ENCODE data around the gene RGS7. TPM values are rescaled to one million over a fixed set of nuclear protein-coding genes. Genes with fewer than 3 reads are reported as not detected.

The RGS7 gene
- total RNA-seq, 1 experiment from 2014 or later, result 1.5 TPM

DNA sequence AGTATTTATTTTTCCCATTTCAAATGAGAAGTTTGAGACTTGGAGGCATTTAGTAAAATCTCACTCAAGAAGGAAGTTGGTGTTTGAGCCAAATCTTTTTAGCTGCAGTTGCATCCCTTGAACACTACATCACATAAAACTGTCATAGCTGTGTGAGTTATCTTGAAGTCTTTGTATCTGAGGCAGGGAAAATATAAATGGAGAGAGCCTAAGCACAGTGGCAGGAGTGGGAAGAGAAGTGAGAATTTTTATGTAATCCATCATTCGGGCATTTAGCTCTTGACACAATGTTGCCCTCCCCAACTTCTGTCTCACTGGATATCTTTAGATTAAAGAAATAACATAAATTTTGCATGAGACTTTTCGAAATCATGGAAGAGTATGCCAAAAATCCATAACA lies 509.7 kb downstream of the RGS7 start:
- Histone ChIP-seq H3K4me1 (ENCODE audit: insufficient read depth, low read length) (no peaks in the 10 kb centered on the region), H2BK15ac (ENCODE audit: low read depth, low read length) (no peak overlapping the region), H4K5ac (ENCODE audit: insufficient read length, low read depth, low read length) (no peak overlapping the region), H4K8ac (replicated peaks; ENCODE audit: insufficient read length, low read depth, low read length) (no peak overlapping the region), H2AK5ac (ENCODE audit: insufficient read length, low read length) (no peak overlapping the region), H3T11ph (ENCODE audit: low read length) (no peak overlapping the region), H2AFZ (ENCODE audit: low read length) (no peak overlapping the region), H3K4me2 (ENCODE audit: insufficient read depth, insufficient read length, low read length) (no peak overlapping the region), H4K20me1 (ENCODE audit: control insufficient read depth, insufficient read depth, insufficient read length) (no peaks in the 10 kb centered on the region), H3K4ac (ENCODE audit: low read depth, low read length) (no peak overlapping the region), H3K18ac (ENCODE audit: insufficient read length, low read depth, low read length) (no peak overlapping the region), H2BK12ac (ENCODE audit: insufficient read length, low read depth, low read length) (no peak overlapping the region), H3K27ac (ENCODE audit: insufficient read length, low read depth, low read length) (no peak overlapping the region), H3K79me2 (ENCODE audit: insufficient read depth, low read length) (no peaks in the 10 kb centered on the region), H3K79me1 (ENCODE audit: insufficient read depth, low read depth, low read length, poor library complexity, severe bottlenecking) (no peaks in the 10 kb centered on the region), H3K23me2 (ENCODE audit: insufficient read length, low read depth, low read length, poor library complexity, severe bottlenecking) (no peaks in the 10 kb centered on the region), H4K91ac (ENCODE audit: insufficient read length, low read depth, low read length) (no peak overlapping the region), H2BK5ac (ENCODE audit: insufficient read length, low read length) (no peak overlapping the region), H2BK120ac (ENCODE audit: low read depth, low read length, poor library complexity, severe bottlenecking) (no peak overlapping the region), H3K9me3 (ENCODE audit: control insufficient read depth, low read depth, low read length) (no peaks in the 10 kb centered on the region), H3K27me3 (ENCODE audit: insufficient read depth, low read length) (no peaks in the 10 kb centered on the region), H3K9ac (ENCODE audit: extremely low read depth, insufficient read length, low read length) (no peak overlapping the region), H3K14ac (ENCODE audit: insufficient read depth, low read length) (no peak overlapping the region), H3K56ac (ENCODE audit: insufficient read length, low read depth, low read length) (no peak overlapping the region), H3K23ac (ENCODE audit: insufficient read length, low read depth, low read length) (no peak overlapping the region), H2BK20ac (ENCODE audit: low read depth, low read length, poor library complexity, severe bottlenecking) (no peak overlapping the region)
- no CpG with 5 or more reads among the region's 2 CpGs for WGBS (ENCODE audit: extremely low coverage, insufficient read length, low lambda C conversion rate)
- DNase-seq, result no peak
- Mint-ChIP-seq H3K9me3 (peaks cover 0 to 5% of the 10 kb centered on the region in 2 experiments; a peak in 1 of 5 replicates), H3K36me3 (ENCODE audit: insufficient read depth in 1 of 3, low read depth in 3 of 3) (0 out of 7 replicates have a peak, but pooled peaks cover 0 to 4% (median 2%) of the 10 kb centered on the region in 3 experiments), H3K4me3 (no peak overlapping the region), H3K27me3 (ENCODE audit: low read depth) (no peaks in the 10 kb centered on the region), H3K27ac (no peak overlapping the region; a peak in 1 of 7 replicates), H3K4me1 (no peaks in the 10 kb centered on the region)
- TF ChIP-seq, protein P1, sequence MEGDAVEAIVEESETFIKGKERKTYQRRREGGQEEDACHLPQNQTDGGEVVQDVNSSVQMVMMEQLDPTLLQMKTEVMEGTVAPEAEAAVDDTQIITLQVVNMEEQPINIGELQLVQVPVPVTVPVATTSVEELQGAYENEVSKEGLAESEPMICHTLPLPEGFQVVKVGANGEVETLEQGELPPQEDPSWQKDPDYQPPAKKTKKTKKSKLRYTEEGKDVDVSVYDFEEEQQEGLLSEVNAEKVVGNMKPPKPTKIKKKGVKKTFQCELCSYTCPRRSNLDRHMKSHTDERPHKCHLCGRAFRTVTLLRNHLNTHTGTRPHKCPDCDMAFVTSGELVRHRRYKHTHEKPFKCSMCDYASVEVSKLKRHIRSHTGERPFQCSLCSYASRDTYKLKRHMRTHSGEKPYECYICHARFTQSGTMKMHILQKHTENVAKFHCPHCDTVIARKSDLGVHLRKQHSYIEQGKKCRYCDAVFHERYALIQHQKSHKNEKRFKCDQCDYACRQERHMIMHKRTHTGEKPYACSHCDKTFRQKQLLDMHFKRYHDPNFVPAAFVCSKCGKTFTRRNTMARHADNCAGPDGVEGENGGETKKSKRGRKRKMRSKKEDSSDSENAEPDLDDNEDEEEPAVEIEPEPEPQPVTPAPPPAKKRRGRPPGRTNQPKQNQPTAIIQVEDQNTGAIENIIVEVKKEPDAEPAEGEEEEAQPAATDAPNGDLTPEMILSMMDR (conservative IDR thresholded peaks at IDR 0.05), result no peak
